ENCODE measurements around the gene PCNX1. TPM values are rescaled to one million over a fixed set of nuclear protein-coding genes. Genes with fewer than 3 reads are reported as not detected.

Gene PCNX1
- total and polyA plus RNA-seq, 9 of the 15 experiments (the other 6 are each of a cell fraction or from before 2014, with no cell fraction given): 0.30 to 4.5 (median 2.3) TPM

GRCh38 chr14:70907176-70907995, at the start of gene PCNX1 (continued):
- TF ChIP-seq TRIM25 (IDR thresholded peaks at IDR 0.05; ENCODE audit: borderline replicate concordance) (no peak), PRPF4 (IDR thresholded peaks at IDR 0.05; ENCODE audit: insufficient read depth, low read depth, low read length, poor library complexity, severe bottlenecking) (no peak), CTBP1 (IDR thresholded peaks at IDR 0.05; ENCODE audit: borderline replicate concordance) (peak; percentile 29; the same call in 1 of the 2 replicates), CGGBP1 (CRISPR knock-in tag; IDR thresholded peaks at IDR 0.05) (no peak), RBM25 (IDR thresholded peaks at IDR 0.05; ENCODE audit: low read depth, low read length, severe bottlenecking) (peak; percentile 69), IRF9 (tag; IDR thresholded peaks at IDR 0.05) (no peak), NCOA2 (IDR thresholded peaks at IDR 0.05; ENCODE audit: partially characterized antibody in 2 of 2) (no peak), SETDB1 (IDR thresholded peaks at IDR 0.05; ENCODE audit: low read length) (no peak), DEAF1 (CRISPR knock-in tag; IDR thresholded peaks at IDR 0.05) (no peak), PHB (CRISPR knock-in tag; IDR thresholded peaks at IDR 0.05) (no peak), SMAD1 (IDR thresholded peaks at IDR 0.05; ENCODE audit: low read depth, low read length, partially characterized antibody) (no peak), KLF6 (CRISPR knock-in tag; IDR thresholded peaks at IDR 0.05; ENCODE audit: borderline replicate concordance) (no peak), SMAD2 (IDR thresholded peaks at IDR 0.05; ENCODE audit: low read depth, low read length) (no peak), DNMT1 (IDR thresholded peaks at IDR 0.05) (no peak), ARID3B (CRISPR knock-in tag; IDR thresholded peaks at IDR 0.05; ENCODE audit: borderline replicate concordance) (no peak), NRF1 (conservative IDR thresholded peaks at IDR 0.05 in 1 of 2, IDR thresholded peaks at IDR 0.05 in 1 of 2) (peak in 1 of 2 experiments; percentile 35; a peak in 3 of 4 replicates), PHTF2 (CRISPR knock-in tag; IDR thresholded peaks at IDR 0.05) (no peak), POLR2H (tag; IDR thresholded peaks at IDR 0.05; ENCODE audit: low read depth) (no peak), LCOR (CRISPR knock-in tag; IDR thresholded peaks at IDR 0.05) (no peak), ZNF766 (CRISPR knock-in tag; conservative IDR thresholded peaks at IDR 0.05) (0 out of 2 replicates have a peak, but pooled peaks have one; percentile 25), GABPA (tag; conservative IDR thresholded peaks at IDR 0.05; ENCODE audit: low read depth) (no peak), FOXJ3 (CRISPR knock-in tag; IDR thresholded peaks at IDR 0.05) (no peak)
